ENCODE measurements around the gene WDR64. TPM values are rescaled to one million over a fixed set of nuclear protein-coding genes. Genes with fewer than 3 reads are reported as not detected.

The WDR64 gene
- total and polyA plus RNA-seq, 2 experiments from 2014 or later, result not detected

- Histone ChIP-seq H3K4me2 (no peak overlapping the region), H3F3A (replicated peaks; ENCODE audit: low read depth) (no peaks in the 10 kb centered on the region), H3K27ac (ENCODE audit: low read depth) (no peak overlapping the region), H3K9me2 (ENCODE audit: insufficient read depth) (no peaks in the 10 kb centered on the region), H4K20me1 (replicated peaks; ENCODE audit: insufficient read depth) (no peaks in the 10 kb centered on the region), H3K4me3 (no peak overlapping the region), H3K4me1 (ENCODE audit: insufficient read depth) (no peaks in the 10 kb centered on the region), H2AFZ (no peak overlapping the region), H3K27me3 (ENCODE audit: insufficient read depth) (no peaks in the 10 kb centered on the region), H3K36me3 (ENCODE audit: insufficient read depth) (no peaks in the 10 kb centered on the region), H3K79me2 (replicated peaks; ENCODE audit: insufficient read depth) (no peaks in the 10 kb centered on the region)
- Mint-ChIP-seq H3K27me3 (ENCODE audit: insufficient read depth, low read depth, poor library complexity) (peaks cover 4% of the 10 kb centered on the region), H3K4me1 (no peaks in the 10 kb centered on the region), H3K36me3 (ENCODE audit: low read depth) (no peaks in the 10 kb centered on the region), H3K4me3 (no peak overlapping the region), H3K27ac (no peak overlapping the region), H3K9me3 (no peaks in the 10 kb centered on the region)
- TF ChIP-seq ZNF114 (CRISPR knock-in tag; IDR thresholded peaks at IDR 0.05) (no peak), NANOG (IDR thresholded peaks at IDR 0.05; ENCODE audit: borderline replicate concordance) (no peak), ZNF331 (CRISPR knock-in tag; IDR thresholded peaks at IDR 0.05; ENCODE audit: low read depth) (no peak), POLR2AphosphoS5 (IDR thresholded peaks at IDR 0.05; ENCODE audit: low read depth) (no peak), ETS1 (IDR thresholded peaks at IDR 0.05) (no peak), ZNF462 (CRISPR knock-in tag; IDR thresholded peaks at IDR 0.05) (no peak), CTCF (conservative IDR thresholded peaks at IDR 0.05; ENCODE audit: low read depth in 2 of 2) (no peak), EZH2 (IDR thresholded peaks at IDR 0.05; ENCODE audit: low read depth, unreplicated experiment) (no peak), EZH2phosphoT487 (IDR thresholded peaks at IDR 0.05; ENCODE audit: unreplicated experiment) (no peak)
- no peak for DNase-seq (ENCODE audit: low spot score)
- no peak for ATAC-seq
Measured at GRCh38 chr1:241614572-241614971, 37.5 kb upstream of the WDR64 start.
